IPS DF 19.7 (cell line): ENCODE data around the gene DAB2IP.

Source experiments
- DNase-seq: peaks from one replicate; pipeline ENCODE4 v3.0.0-alpha.2; 2013; ENCODE audit warnings: low read depth, low spot score

The DAB2IP gene

GRCh38 chr9:121743441-121744001 lies 92.1 kb downstream of the DAB2IP start:
- no peak for DNase-seq

GRCh38 chr9:121744002-121744686 lies 92.7 kb downstream of the DAB2IP start:
- DNase-seq = no peak

- no peak for DNase-seq
Observed at GRCh38 chr9:121744687-121745395, 93.4 kb downstream of the DAB2IP start.

GRCh38 chr9:121745396-121745695 lies 93.9 kb downstream of the DAB2IP start:
- no peak for DNase-seq

- no peak for DNase-seq
Observed at GRCh38 chr9:121746411-121746810, 95.0 kb downstream of the DAB2IP start.

GRCh38 chr9:121746866-121747265 lies 95.4 kb downstream of the DAB2IP start:
- DNase-seq = no peak

- DNase-seq = no peak
Observed at GRCh38 chr9:121748074-121748473, 96.6 kb downstream of the DAB2IP start.

GRCh38 chr9:121748727-121749423 lies 97.4 kb downstream of the DAB2IP start:
- no peak for DNase-seq

- DNase-seq = no peak
Observed at GRCh38 chr9:121749614-121750013, 98.2 kb downstream of the DAB2IP start.

GRCh38 chr9:121750259-121750714 lies 98.9 kb downstream of the DAB2IP start:
- no peak for DNase-seq

- no peak for DNase-seq
Observed at GRCh38 chr9:121750715-121751623, 99.5 kb downstream of the DAB2IP start.

GRCh38 chr9:121751686-121752445 lies 100.4 kb downstream of the DAB2IP start:
- DNase-seq = no peak

- no peak for DNase-seq
Observed at GRCh38 chr9:121752929-121753328, 101.5 kb downstream of the DAB2IP start.

GRCh38 chr9:121753802-121754654 lies 102.6 kb downstream of the DAB2IP start:
- no peak for DNase-seq

- DNase-seq = no peak
Observed at GRCh38 chr9:121754655-121755436, 103.4 kb downstream of the DAB2IP start.

GRCh38 chr9:121755581-121755980 lies 104.1 kb downstream of the DAB2IP start:
- DNase-seq = no peak

GRCh38 chr9:121756474-121757280 lies 105.2 kb downstream of the DAB2IP start:
- no peak for DNase-seq

GRCh38 chr9:121757281-121757585 lies 105.8 kb downstream of the DAB2IP start:
- no peak for DNase-seq
